CD14-positive monocyte (primary cell): Measurements from ENCODE around the gene PIK3R4. TPM values are rescaled to one million over a fixed set of nuclear protein-coding genes. Genes with fewer than 3 reads are reported as not detected.

Source experiments
- DNase-seq, 3 donors: peaks; one replicate each; pipeline ENCODE4 v3.0.0-alpha.2; 2011 to 2022
- H2AFZ ChIP-seq: 2 replicates; pipeline ENCODE4 v1.6.0; 2012; ENCODE audit warnings: mild to moderate bottlenecking, low read depth, low read length, inconsistent platforms; ENCODE audit not compliant: insufficient read depth, poor library complexity, severe bottlenecking
- H3K27ac ChIP-seq, 2 donors: 1 replicate in 1 of 2; 2 replicates in 1 of 2; pipeline ENCODE4 v1.5.1; 2012 to 2013; ENCODE audit warnings: low read length in 2 of 2, control low read depth in 1 of 2, inconsistent platforms in 1 of 2, low read depth in 1 of 2, mild to moderate bottlenecking in 1 of 2
- H3K27me3 ChIP-seq, 2 donors: one replicate each; pipeline versions ENCODE4 v1.6.0 to v1.6.1; 2011 to 2013; ENCODE audit warnings: low read length in 2 of 2; ENCODE audit not compliant: control insufficient read depth in 2 of 2, insufficient read depth in 2 of 2
- H3K36me3 ChIP-seq, 2 donors: replicated peaks in 1 of 2; 1 replicate in 1 of 2; 2 replicates in 1 of 2; pipeline versions ENCODE4 v1.5.1 to v1.6.1; 2012 to 2013; ENCODE audit warnings: low read length in 2 of 2, control low read depth in 1 of 2, inconsistent platforms in 1 of 2, mild to moderate bottlenecking in 1 of 2; ENCODE audit not compliant: insufficient read depth in 2 of 2, control insufficient read depth in 1 of 2
- H3K4me1 ChIP-seq, 2 donors: 1 replicate in 1 of 2; 2 replicates in 1 of 2; pipeline versions ENCODE4 v1.5.1 to v1.6.1; 2012 to 2013; ENCODE audit warnings: low read length in 2 of 2, control low read depth in 1 of 2, inconsistent platforms in 1 of 2, mild to moderate bottlenecking in 1 of 2, moderate library complexity in 1 of 2; ENCODE audit not compliant: insufficient read depth in 2 of 2, control insufficient read depth in 1 of 2
- H3K4me2 ChIP-seq: replicated peaks from 2 replicates; pipeline ENCODE3; 2012; ENCODE audit warnings: low read length, moderate library complexity, mild to moderate bottlenecking; ENCODE audit not compliant: poor library complexity, severe bottlenecking; ENCODE audit errors: extremely low read depth
- H3K4me3 ChIP-seq, 3 experiments: fragments of 200-600 bp in 1 of 3; sonication (generic) in 1 of 3; replicated peaks in 1 of 3; 1 replicate in 2 of 3; 2 replicates in 1 of 3; pipeline ENCODE4 v1.5.1; 2011 to 2013; ENCODE audit warnings: low read length in 3 of 3, mild to moderate bottlenecking in 3 of 3, control low read depth in 2 of 3, low read depth in 2 of 3, inconsistent platforms in 1 of 3, moderate library complexity in 1 of 3
- H3K79me2 ChIP-seq: 2 replicates; pipeline ENCODE4 v1.6.0; 2012; ENCODE audit warnings: mild to moderate bottlenecking, control low read depth, inconsistent platforms, low read length, moderate library complexity; ENCODE audit not compliant: insufficient read depth
- H3K9ac ChIP-seq: 2 replicates; pipeline ENCODE4 v1.6.0; 2017; ENCODE audit warnings: low read length, mild to moderate bottlenecking; ENCODE audit not compliant: insufficient read depth, poor library complexity, severe bottlenecking
- H3K9me3 ChIP-seq, 2 donors: replicated peaks in 1 of 2; 1 replicate in 1 of 2; 2 replicates in 1 of 2; pipeline versions ENCODE4 v1.5.1 to v1.6.1; 2012 to 2013; ENCODE audit warnings: low read length in 2 of 2, control low read depth in 1 of 2; ENCODE audit not compliant: control insufficient read depth in 1 of 2, insufficient read depth in 1 of 2
- H4K20me1 ChIP-seq: 2 replicates; pipeline ENCODE4 v1.6.0; 2012; ENCODE audit warnings: mild to moderate bottlenecking, low read length, control low read depth, moderate library complexity; ENCODE audit not compliant: insufficient read depth
- H3K27ac Mint-ChIP-seq, 7 donors: one replicate each; pipeline ENCODE4 v1.8.0; 2020; ENCODE audit warnings: mild to moderate bottlenecking in 7 of 7, mixed read lengths in 7 of 7, moderate library complexity in 6 of 7, inconsistent platforms in 2 of 7
- H3K27me3 Mint-ChIP-seq, 3 donors: one replicate each; pipeline ENCODE4 v1.8.0; 2021 to 2022; ENCODE audit warnings: low read depth in 3 of 3, mild to moderate bottlenecking in 3 of 3, mixed read lengths in 3 of 3, moderate library complexity in 3 of 3, inconsistent platforms in 1 of 3
- H3K36me3 Mint-ChIP-seq, 2 donors: one replicate each; pipeline ENCODE4 v1.8.0; 2020; ENCODE audit warnings: mixed read lengths in 2 of 2, inconsistent platforms in 1 of 2, mild to moderate bottlenecking in 1 of 2
- H3K4me1 Mint-ChIP-seq: one replicate; pipeline ENCODE4 v1.8.0; 2020; ENCODE audit warnings: mild to moderate bottlenecking, mixed read lengths
- H3K4me3 Mint-ChIP-seq, 2 donors: one replicate each; pipeline ENCODE4 v1.8.0; 2020; ENCODE audit warnings: mild to moderate bottlenecking in 2 of 2, mixed read lengths in 2 of 2, moderate library complexity in 1 of 2
- H3K9me3 Mint-ChIP-seq, 7 donors: one replicate each; pipeline ENCODE4 v1.8.0; 2020 to 2022; ENCODE audit warnings: mixed read lengths in 7 of 7, mild to moderate bottlenecking in 6 of 7, moderate library complexity in 6 of 7, inconsistent platforms in 2 of 7
- WGBS: methylation state at CpG from one replicate; pipeline ENCODE4 v1.1.5; 2013; ENCODE audit warnings: missing lambda C conversion rate; ENCODE audit not compliant: insufficient coverage; 5-methylcytosine and 5-hydroxymethylcytosine counted together
- intact Hi-C, 2 donors: fragments of 100-400 bp; cut with micrococcal nuclease; formaldehyde crosslinking; loops; one replicate each; pipeline versions ENCODE4 v1.15.0 to v1.15.1; 2023
- polyA plus RNA-seq, 3 donors: library from polyadenylated mRNA; depleted of rRNA in 1 of 3; unstranded in 2 of 3; stranded (reverse) in 1 of 3; fragments of 300-500 nt in 2 of 3; fragments of >200 nt in 1 of 3; fragmentation: Illumina TruSeq in 2 of 3; gene quantifications; 1 replicate in 2 of 3; 2 replicates in 1 of 3; pipeline ENCODE4 v1.2.3, GENCODE V29; 2012 to 2021
- TF ChIP-seq, protein P1 (sequence below): fragments of 200-600 bp; IDR thresholded peaks from one replicate; pipeline ENCODE4 v1.8.0; 2022; ENCODE audit warnings: antibody characterized with exemption, mild to moderate bottlenecking

PIK3R4 gene
- polyA plus RNA-seq, 3 donors, result 6.5 to 18.7 (median 10.1) TPM

GRCh38 chr3:130748981-130749380 is 2.4 kb upstream of the PIK3R4 start:
- Histone ChIP-seq H3K4me1 (peaks cover 9 to 11% of the 10 kb centered on the region in 2 donors), H3K4me3 (no peak overlapping the region), H3K27ac (no peak overlapping the region), H4K20me1 (no peaks in the 10 kb centered on the region), H3K36me3 (peaks cover 0 to 10% of the 10 kb centered on the region in 2 donors), H3K9ac (no peak overlapping the region), H3K27me3 (no peaks in the 10 kb centered on the region), H2AFZ (no peak overlapping the region), H3K4me2 (no peak overlapping the region), H3K79me2 (peaks cover 24% of the 10 kb centered on the region), H3K9me3 (no peaks in the 10 kb centered on the region)
- intact Hi-C loops, result loop anchor here (5.0 to 10.0 kb wide), 2 partner anchors 143 to 1666 kb away; partner anchors contain the start of genes ATP2C1 (in 1 of the 2) and DNAJC13 (in 1 of the 2)
- peaks cover 0 to 3% (median 2%) of the 10 kb centered on the region in 3 donors for H3K27me3 Mint-ChIP-seq
- H3K4me3 Mint-ChIP-seq, result no peak overlapping the region
- H3K4me1 Mint-ChIP-seq, result peaks cover 19% of the 10 kb centered on the region
- 91% methylated on average over 1 of the region's 1 CpG for WGBS
- H3K9me3 Mint-ChIP-seq, result peaks cover 0 to 2% (median 0%) of the 10 kb centered on the region in 7 donors
- TF ChIP-seq, protein P1, sequence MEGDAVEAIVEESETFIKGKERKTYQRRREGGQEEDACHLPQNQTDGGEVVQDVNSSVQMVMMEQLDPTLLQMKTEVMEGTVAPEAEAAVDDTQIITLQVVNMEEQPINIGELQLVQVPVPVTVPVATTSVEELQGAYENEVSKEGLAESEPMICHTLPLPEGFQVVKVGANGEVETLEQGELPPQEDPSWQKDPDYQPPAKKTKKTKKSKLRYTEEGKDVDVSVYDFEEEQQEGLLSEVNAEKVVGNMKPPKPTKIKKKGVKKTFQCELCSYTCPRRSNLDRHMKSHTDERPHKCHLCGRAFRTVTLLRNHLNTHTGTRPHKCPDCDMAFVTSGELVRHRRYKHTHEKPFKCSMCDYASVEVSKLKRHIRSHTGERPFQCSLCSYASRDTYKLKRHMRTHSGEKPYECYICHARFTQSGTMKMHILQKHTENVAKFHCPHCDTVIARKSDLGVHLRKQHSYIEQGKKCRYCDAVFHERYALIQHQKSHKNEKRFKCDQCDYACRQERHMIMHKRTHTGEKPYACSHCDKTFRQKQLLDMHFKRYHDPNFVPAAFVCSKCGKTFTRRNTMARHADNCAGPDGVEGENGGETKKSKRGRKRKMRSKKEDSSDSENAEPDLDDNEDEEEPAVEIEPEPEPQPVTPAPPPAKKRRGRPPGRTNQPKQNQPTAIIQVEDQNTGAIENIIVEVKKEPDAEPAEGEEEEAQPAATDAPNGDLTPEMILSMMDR, result no peak
- no peak for DNase-seq
- no peak overlapping the region for H3K27ac Mint-ChIP-seq
- peaks cover 0 to 3% of the 10 kb centered on the region in 2 donors for H3K36me3 Mint-ChIP-seq

GRCh38 chr3:130748467-130748861 is 1.8 kb upstream of the PIK3R4 start:
- Mint-ChIP-seq H3K4me1 (peaks cover 24% of the 10 kb centered on the region), H3K9me3 (peaks cover 0 to 2% (median 0%) of the 10 kb centered on the region in 7 donors), H3K27me3 (peaks cover 0 to 3% (median 2%) of the 10 kb centered on the region in 3 donors), H3K36me3 (peaks cover 3 to 8% of the 10 kb centered on the region in 2 donors), H3K27ac (peak overlapping the region in 3 of 7 donors; percentile 16 to 99 (median 97)), H3K4me3 (peak overlapping the region; percentile 92 to 96)
- TF ChIP-seq, protein P1, result no peak
- WGBS, result no CpG with 5 or more reads among the region's 3 CpGs
- Histone ChIP-seq H3K9ac (no peak overlapping the region), H3K27ac (no peak overlapping the region), H3K79me2 (peaks cover 28% of the 10 kb centered on the region), H2AFZ (peak overlapping the region; percentile 77), H3K4me1 (peaks cover 11 to 14% of the 10 kb centered on the region in 2 donors), H3K4me3 (peak overlapping the region in 1 of 3 experiments; percentile 86), H3K9me3 (no peaks in the 10 kb centered on the region), H4K20me1 (no peaks in the 10 kb centered on the region), H3K4me2 (peak overlapping the region; percentile 62), H3K27me3 (no peaks in the 10 kb centered on the region), H3K36me3 (peaks cover 0 to 16% of the 10 kb centered on the region in 2 donors)
- intact Hi-C loops, result loop anchor here (5.0 to 10.0 kb wide), 2 partner anchors 144 to 1666 kb away; partner anchors contain the start of genes ATP2C1 (in 1 of the 2) and DNAJC13 (in 1 of the 2)
- DNase-seq, result no peak
